Measurements from ENCODE around the gene DCP1B.
A peak's percentile ranks its signal among the peaks of the same experiment; 100 is the strongest.

Gene DCP1B

GRCh38 chr12:2011643-2012607 is 7.7 kb upstream of the DCP1B start:
- FAIRE-seq: no peak
- no peak for TF ChIP-seq POLR2A (IDR thresholded peaks at IDR 0.05; ENCODE audit: low read depth, low read length)
- no peak for DNase-seq (ENCODE audit: insufficient read length, low spot score)

GRCh38 chr12:2009623-2010022 is 5.4 kb upstream of the DCP1B start:
- DNase-seq (ENCODE audit: insufficient read length, low spot score) (no peak), FAIRE-seq (peak; percentile 36)
- no peak for TF ChIP-seq POLR2A (IDR thresholded peaks at IDR 0.05; ENCODE audit: low read depth, low read length)

GRCh38 chr12:2008677-2009076 is 4.4 kb upstream of the DCP1B start:
- DNase-seq (ENCODE audit: insufficient read length, low spot score) (no peak), FAIRE-seq (no peak)
- no peak for TF ChIP-seq POLR2A (IDR thresholded peaks at IDR 0.05; ENCODE audit: low read depth, low read length)

- peak; percentile 80 for FAIRE-seq
- no peak for DNase-seq (ENCODE audit: insufficient read length, low spot score)
- no peak for TF ChIP-seq POLR2A (IDR thresholded peaks at IDR 0.05; ENCODE audit: low read depth, low read length)
Measured at GRCh38 chr12:2003676-2004112, 563 bp downstream of the DCP1B start.

GRCh38 chr12:1995205-1995896 is 8.9 kb downstream of the DCP1B start:
- no peak for FAIRE-seq

GRCh38 chr12:1994429-1995143 is 9.7 kb downstream of the DCP1B start:
- no peak for FAIRE-seq
- no peak for TF ChIP-seq POLR2A (IDR thresholded peaks at IDR 0.05; ENCODE audit: low read depth, low read length)
- DNase-seq (ENCODE audit: insufficient read length, low spot score): no peak

More at GRCh38 chr12:1995205-1995896, 8.9 kb downstream of the DCP1B start:
- no peak for TF ChIP-seq POLR2A (IDR thresholded peaks at IDR 0.05; ENCODE audit: low read depth, low read length)
- DNase-seq (ENCODE audit: insufficient read length, low spot score): no peak

GRCh38 chr12:1993871-1994371 is 10.3 kb downstream of the DCP1B start:
- DNase-seq (ENCODE audit: insufficient read length, low spot score) (no peak), FAIRE-seq (peak; percentile 75)
- no peak for TF ChIP-seq POLR2A (IDR thresholded peaks at IDR 0.05; ENCODE audit: low read depth, low read length)

GRCh38 chr12:1993341-1993740 is 10.9 kb downstream of the DCP1B start:
- TF ChIP-seq POLR2A (IDR thresholded peaks at IDR 0.05; ENCODE audit: low read depth, low read length): no peak
- FAIRE-seq: peak; percentile 98
- DNase-seq (ENCODE audit: insufficient read length, low spot score): peak; percentile 26

- FAIRE-seq: no peak
- no peak for TF ChIP-seq POLR2A (IDR thresholded peaks at IDR 0.05; ENCODE audit: low read depth, low read length)
- DNase-seq (ENCODE audit: insufficient read length, low spot score): no peak
Measured at GRCh38 chr12:1992732-1993131, 11.5 kb downstream of the DCP1B start.

GRCh38 chr12:1989111-1989510 is 15.1 kb downstream of the DCP1B start:
- no peak for FAIRE-seq
- TF ChIP-seq POLR2A (IDR thresholded peaks at IDR 0.05; ENCODE audit: low read depth, low read length): no peak
- DNase-seq (ENCODE audit: insufficient read length, low spot score): no peak

- peak; percentile 48 for FAIRE-seq
- no peak for TF ChIP-seq POLR2A (IDR thresholded peaks at IDR 0.05; ENCODE audit: low read depth, low read length)
Measured at GRCh38 chr12:1984759-1985158, 19.5 kb downstream of the DCP1B start.

GRCh38 chr12:1980282-1980681 is 24.0 kb downstream of the DCP1B start:
- DNase-seq (ENCODE audit: insufficient read length, low spot score) (no peak), FAIRE-seq (no peak)
- TF ChIP-seq POLR2A (IDR thresholded peaks at IDR 0.05; ENCODE audit: low read depth, low read length): no peak

More at GRCh38 chr12:1984759-1985158, 19.5 kb downstream of the DCP1B start:
- no peak for DNase-seq (ENCODE audit: insufficient read length, low spot score)

- DNase-seq (ENCODE audit: insufficient read length, low spot score) (no peak), FAIRE-seq (no peak)
- no peak for TF ChIP-seq POLR2A (IDR thresholded peaks at IDR 0.05; ENCODE audit: low read depth, low read length)
Measured at GRCh38 chr12:1978078-1978862, 26.0 kb downstream of the DCP1B start.

Data from H54 (cell line).